SHP77 treated with DMSO at 0.1 percent for 48 hours (cell line): ENCODE results near the gene RBM6.
"Not testable (repeated sequence)": the region's sequence is repeated elsewhere in the genome, so short reads cannot be mapped to it uniquely, and the experiment has no call there.

Experiments
- DNase-seq: peaks from one replicate; lab custom pipeline; 2025; lab: John Stamatoyannopoulos, UW

Gene RBM6

DNA sequence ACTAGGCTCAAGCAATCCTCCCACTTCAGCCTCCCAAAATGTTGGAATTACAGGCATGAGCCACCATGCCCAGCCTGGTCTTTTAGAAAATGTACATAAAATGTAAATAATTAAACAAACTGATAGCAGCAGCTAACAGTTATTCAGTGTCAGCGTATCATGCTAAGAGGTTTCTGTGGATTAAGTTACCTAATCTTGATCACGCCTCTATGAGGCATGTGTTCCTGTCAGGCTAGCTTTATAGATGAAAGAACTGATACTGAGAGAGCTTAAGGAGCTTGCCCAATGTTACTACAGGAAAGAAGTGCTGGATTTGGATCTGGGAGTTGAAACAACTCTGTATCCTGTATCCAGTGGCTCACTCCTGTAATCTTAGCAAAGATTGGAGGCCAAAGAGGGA is 25.0 kb upstream of the RBM6 start:
- no peak for DNase-seq

DNA sequence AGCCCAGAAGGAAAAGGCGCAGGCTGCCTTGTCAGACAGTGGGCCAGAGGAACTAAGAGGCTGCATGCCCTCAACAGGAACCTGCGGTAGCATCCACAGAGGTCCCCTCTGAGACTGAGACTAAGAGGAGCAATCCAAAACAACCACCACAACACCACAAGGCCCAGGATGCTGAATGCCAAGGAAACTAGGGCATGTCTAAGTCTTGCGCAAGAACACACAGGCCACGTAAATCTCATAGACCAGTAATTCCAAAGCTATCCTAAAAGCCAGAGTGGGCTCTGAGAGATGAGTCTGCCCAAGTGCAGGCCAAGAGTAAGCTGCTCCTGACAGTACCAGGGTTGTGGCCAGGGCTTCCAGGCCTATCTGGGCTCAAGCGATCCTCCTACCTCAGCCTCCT is 23.3 kb upstream of the RBM6 start:
- no peak for DNase-seq

DNA sequence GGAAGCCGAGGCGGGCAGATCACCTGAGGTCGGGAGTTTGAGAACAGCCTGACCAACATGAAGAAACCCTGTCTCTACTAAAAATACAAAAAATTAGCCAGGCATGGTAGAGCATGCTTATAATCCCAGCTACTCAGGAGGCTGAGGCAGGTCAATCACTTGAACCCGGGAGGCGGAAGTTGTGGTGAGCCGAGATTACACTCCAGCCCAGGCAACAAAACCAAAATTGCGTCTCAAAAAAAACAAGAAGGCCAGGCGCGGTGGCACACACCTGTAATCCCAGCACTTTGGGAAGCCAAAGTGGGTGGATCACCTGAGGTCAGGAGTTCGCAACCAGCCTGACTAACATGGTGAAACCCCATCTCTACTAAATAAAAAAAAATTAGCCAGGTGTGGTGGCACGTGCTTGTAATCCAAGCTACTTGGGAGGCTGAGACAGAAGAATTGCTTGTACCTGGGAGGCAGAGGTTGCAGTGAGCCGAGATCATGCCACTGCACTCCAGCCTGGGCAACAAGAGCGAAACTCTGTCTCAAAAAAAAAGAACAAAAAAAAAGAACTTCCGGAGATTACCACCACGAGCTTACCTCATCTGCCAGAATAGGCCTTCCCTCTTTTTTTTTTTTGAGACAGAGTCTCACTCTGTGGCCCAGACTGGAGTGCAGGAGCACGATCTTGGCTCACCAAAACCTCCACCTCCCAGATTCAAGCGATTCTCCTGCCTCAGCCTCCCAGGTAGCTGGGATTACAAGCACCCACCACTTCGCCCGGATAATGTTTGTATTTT is 22.0 kb upstream of the RBM6 start:
- not testable (repeated sequence) for DNase-seq

DNA sequence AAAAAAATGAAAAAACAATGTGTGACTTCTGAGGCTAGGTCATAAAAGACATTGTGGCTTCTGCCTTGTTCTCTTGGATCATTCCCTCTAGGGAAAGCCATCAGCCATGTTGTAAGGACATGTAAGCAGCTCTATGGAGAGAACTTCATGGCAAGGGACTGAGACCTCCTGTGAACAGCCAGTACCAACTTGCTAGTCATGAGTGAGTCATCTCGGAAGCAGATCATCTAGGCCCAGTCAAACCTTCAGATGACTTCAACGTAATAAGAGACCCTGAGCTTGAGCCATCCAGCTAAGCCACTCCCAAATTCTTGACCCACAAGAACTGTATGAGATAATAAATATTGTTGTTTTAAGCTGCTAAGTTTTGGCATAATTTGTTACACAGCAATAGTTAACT is 15.3 kb upstream of the RBM6 start:
- no peak for DNase-seq

DNA sequence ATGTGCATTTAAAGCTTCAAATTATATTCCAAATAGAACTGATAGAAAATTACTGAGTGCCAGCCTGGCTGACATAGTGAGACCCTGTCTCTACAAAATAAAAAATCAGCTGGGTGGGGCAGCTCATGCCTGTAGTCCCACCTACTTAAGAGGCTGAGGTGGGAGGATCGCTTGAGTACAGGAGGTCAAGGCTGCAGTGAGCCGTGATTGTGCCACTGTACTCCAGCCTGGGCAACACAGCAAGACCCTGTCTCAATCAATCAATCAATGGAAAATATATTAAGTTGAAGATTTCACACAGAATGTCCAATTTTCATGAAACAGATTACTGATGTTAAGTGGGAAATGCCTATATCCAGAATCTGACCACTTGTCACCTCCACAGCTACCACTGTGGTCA is 14.5 kb upstream of the RBM6 start:
- no peak for DNase-seq

DNA sequence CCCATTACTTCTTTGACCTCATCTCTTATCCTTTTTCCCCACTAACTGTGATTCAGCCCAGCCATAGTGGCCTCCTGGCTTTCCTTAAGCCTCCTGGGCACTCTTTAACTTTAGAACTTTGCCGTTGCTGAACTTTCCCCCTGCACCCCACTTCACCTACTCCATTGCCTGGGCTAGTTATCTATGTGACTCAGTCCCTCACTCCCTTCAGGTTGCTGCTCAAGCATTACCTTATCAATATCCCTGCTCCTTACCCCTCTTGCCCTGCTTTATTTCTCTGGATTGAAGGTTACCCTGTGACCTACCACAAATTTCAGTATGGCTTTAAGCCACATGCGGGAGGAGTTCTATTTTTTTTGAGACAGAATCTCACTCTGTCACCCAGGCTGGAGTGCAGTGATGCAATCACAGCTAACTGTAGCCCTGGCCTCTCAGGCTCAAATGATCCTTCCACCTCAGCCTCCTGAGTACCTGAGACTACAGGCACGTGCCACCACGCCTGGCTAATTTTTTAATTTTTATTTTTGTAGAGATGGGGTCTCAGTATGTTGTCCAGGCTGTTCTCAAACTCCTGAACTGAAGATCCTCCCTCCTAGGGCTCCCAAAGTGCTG is 13.7 kb upstream of the RBM6 start:
- DNase-seq, result no peak

DNA sequence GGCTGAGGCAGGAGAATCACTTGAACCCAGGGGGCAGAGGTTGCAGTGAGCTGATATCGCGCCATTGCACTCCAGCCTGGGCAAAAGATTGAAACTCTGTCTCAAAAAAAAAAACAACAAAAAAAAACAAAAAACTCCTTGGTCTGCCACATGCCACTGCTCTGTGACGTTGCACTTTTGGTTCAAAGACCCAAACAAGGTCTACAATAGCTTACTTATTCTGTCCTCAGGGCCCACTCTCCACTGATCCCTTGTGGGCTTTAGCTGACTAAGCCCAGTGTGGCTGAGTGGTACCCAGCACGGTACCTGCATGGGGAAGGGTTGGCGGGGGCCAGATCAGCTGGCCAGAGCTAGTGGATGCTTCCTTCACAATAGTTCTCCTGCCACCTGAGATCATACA is 12.2 kb upstream of the RBM6 start:
- DNase-seq, result no peak

GRCh38 chr3:49928481-49929017 is 11.4 kb upstream of the RBM6 start:
- no peak for DNase-seq

GRCh38 chr3:49929291-49930167 is 10.4 kb upstream of the RBM6 start, which contains the start of gene MON1A:
Gene MON1A (minus strand): TSS chr3:49929811. CDS start chr3:49913346, 16,465 bp downstream.
- peak; percentile 83 for DNase-seq

DNA sequence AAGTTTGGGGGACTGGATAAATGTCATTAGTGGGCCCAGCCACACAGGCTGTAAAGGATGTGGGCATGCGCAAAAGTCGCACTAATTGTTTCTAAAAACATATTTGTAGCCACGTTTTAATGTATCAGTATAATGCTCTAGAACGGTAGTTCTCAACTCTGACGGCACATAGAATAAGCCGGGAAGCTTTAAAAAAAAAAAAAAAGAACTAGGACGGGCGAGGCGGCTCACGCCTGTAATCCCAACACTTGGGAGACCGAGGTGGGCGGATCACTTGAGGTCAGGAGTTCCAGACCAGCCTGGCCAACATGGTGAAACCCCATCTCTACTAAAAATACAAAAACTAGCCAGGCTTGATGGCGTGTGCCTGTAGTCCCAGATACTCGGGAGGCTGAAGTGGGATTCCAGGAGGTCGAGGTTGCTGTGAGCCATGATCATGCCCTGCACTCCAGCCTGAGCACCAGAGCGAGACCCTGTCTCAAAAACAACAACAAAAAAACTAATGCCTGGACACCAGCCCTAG is 9.7 kb upstream of the RBM6 start:
- DNase-seq, result no peak

DNA sequence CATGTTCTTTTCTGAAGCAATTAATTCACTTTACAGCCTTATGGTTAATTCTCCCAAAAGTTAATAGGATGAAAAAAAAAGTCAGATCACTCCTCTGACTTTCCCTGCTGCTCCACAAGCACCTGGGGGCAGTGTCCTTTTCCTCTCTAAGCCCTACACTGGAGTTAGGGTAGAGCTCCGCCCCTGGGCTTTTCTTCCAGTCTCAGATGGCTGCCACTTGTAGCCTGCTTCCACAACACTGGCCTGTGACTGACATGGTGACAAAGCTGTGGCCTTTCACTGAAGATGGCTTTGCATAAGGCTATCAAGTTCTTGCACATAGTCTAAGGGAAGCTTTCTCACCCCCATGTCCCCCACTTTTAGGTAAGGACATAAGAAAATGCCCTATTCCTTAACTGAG is 9.0 kb upstream of the RBM6 start:
- DNase-seq, result peak; percentile 18

DNA sequence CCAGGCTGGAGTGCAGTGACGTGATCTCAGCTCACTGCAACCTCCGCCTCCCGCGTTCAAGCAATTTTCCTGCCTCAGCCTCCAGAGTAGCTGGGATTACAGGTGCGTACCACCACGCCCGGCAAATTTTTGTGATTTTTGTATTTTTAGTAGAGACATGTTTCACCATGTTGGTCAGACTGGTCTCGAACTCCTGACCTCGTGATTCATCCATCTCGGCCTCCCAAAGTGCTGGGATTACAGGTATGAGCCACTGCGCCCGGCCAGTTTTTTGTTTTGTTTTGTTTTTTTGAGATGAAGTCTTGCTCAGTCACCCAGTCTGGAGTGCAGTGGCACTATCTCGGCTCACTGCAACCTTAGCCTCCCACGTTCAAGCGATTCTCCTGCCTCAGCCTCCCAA is 7.7 kb upstream of the RBM6 start:
- DNase-seq, result not testable (repeated sequence)

DNA sequence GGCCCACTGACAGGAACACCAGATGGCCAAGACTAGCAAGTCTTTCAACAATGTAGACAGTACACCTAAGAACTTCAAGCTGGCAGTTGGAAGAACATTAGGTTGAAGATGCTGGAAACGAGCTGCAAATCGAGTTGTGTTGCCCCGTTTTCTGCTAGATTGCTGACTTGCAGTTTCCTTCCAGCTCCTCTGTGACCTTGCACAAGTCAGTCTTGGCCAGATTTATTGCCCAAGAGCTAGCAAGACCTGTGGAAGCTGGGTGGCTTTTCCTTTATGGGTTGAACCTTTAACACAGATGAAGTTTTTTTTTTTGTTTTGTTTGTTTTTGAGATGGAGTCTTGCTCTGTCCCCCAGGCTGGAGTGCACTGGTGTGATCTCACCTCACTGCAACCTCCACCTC is 2.9 kb upstream of the RBM6 start:
- no peak for DNase-seq

GRCh38 chr3:49940667-49941249 is 808 bp downstream of the RBM6 start:
- no peak for DNase-seq

DNA sequence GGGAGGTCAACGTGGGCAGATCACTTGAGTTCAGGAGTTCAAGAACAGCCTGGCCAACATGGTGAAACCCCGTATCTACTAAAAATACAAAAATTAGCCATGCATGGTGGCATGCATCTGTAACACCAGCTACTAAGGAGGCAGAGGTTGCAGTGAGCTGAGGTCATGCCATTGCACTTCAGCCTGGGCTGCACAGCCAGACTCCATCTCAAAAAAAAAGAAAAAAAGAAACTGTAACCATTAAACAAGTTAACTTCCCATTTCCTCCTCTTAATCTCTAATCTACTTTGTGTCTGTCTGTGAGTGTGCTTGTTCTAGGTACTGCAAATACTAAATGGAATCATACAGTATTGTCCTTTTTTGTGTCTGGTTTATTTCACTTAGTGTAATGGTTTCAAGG is 2.7 kb downstream of the RBM6 start:
- DNase-seq, result no peak

DNA sequence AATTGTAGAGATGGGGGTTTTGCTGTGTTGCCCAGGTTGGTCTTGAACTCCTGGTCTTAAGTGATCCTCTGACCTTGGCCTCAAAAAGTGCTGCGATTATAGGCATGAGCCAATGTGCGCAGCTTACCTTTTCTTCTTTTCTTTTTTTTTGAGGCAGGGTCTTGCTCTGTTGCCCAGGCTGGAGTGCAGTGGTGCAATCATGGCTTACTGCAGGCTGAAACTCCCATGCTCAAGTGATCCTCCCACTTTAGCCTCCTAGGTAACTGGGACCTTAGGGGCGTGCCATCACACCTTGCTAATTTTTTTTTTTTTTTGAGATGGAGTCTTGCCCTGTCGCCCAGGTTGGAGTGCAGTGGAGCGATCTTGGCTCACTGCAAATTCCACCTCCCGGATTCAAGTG is 13.0 kb downstream of the RBM6 start:
- DNase-seq, result no peak

DNA sequence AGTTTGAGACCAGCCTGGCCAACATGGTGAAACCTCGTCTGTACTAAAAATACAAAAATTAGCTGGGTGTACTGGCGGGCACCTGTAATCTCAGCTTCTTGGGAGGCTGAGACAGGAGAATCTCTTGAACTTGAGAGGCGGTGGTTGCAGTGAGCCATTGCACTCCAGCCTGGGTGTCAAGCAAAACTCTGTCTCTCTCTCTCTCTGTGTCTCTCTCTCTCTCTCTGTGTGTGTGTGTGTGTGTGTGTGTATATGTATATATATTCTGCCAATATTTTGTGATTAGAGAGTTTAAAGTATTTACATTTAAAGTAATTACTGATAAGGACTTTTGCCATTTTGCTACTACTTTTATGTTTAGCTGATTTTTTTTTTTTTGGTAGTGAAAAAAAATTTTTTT is 15.7 kb downstream of the RBM6 start:
- no peak for DNase-seq

DNA sequence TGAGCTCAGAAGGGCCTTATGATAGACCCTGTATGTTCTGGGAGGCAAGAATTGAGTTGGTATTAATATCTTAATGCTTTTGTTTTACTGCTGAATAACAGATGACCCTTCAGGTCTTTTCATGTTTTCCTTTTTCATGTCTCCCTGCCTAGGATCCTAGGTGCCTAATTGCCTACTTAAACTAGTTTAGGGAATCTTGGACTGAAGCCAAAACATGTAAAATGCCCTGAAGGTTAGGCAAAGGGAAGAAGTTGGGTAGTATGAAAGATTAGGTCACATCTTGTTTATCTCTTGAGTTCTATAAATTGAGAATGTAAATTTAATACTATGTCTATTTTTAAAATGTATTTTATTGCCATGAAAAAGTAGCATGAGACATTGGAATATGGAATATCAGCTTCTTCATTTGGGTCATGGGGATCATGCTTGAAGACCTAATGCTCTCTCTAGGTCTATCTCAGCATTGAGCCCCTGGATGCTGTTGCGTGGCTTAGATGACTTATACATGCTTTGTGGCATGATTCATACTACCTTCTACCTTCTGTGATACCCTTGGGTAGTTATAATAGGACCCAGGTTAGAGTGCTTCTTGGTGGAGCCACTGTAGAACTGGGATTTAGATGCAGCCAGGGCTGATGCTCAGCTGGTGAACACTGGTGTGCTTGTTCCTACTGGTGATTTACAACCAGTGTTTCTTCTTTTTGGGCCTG is 26.4 kb downstream of the RBM6 start:
- DNase-seq, result no peak

- no peak for DNase-seq
Observed at GRCh38 chr3:49967291-49967690, 27.3 kb downstream of the RBM6 start.

GRCh38 chr3:49968346-49968745 is 28.4 kb downstream of the RBM6 start:
- no peak for DNase-seq

GRCh38 chr3:49972656-49973055 is 32.7 kb downstream of the RBM6 start:
- no peak for DNase-seq
